ENCODE results near the gene MIEF2.

GRCh38 chr17:18248300-18248731, 12.1 kb upstream of the MIEF2 start:
- peak; percentile 56 to 69 (median 63) for TF ChIP-seq CTCF (IDR thresholded peaks at IDR 0.05)
- TF ChIP-seq POLR2A (IDR thresholded peaks at IDR 0.05): no peak
